Panc1 (cell line): Measurements from ENCODE around the gene CAPSL. TPM values are rescaled to one million over a fixed set of nuclear protein-coding genes. Genes with fewer than 3 reads are reported as not detected.

Source experiments
- ATAC-seq: fragments of 200-7000 bp; cut with Tn5 transposase; 2 replicates; pipeline ENCODE4 v1.9.1; 2020; ENCODE audit warnings: mild to moderate bottlenecking, moderate library complexity
- BruUV-seq: library from RNA; stranded (reverse); fragments of 400-500 nt; replicated peaks from 2 replicates; lab custom pipeline; 2021; lab: Mats Ljungman, UMichigan
- CTCF ChIA-PET: fragments of 300-600 bp; sonication (Branson Sonifier 250); formaldehyde crosslinking; loops from one replicate; lab custom pipeline; 2022; ENCODE audit warnings: antibody characterized with exemption; lab: Charles Lee
- POLR2A ChIA-PET: fragments of 300-600 bp; sonication (Branson Sonifier 250); formaldehyde crosslinking; loops from one replicate; lab custom pipeline; 2022; ENCODE audit warnings: antibody characterized with exemption; lab: Charles Lee
- DNase-seq: peaks from one replicate; pipeline ENCODE4 v3.0.0-alpha.2; 2010; ENCODE audit warnings: low read depth, low spot score
- H3K27ac ChIP-seq: 2 replicates; pipeline ENCODE4 v1.5.1; 2011; ENCODE audit warnings: mild to moderate bottlenecking, low read length, inconsistent platforms
- H3K27me3 ChIP-seq: fragments of 200-500 bp; sonication (Bioruptor generic); 2 replicates; pipeline ENCODE4 v1.6.0; 2014; ENCODE audit warnings: low read length, inconsistent platforms; ENCODE audit not compliant: control insufficient read depth, insufficient read depth
- H3K36me3 ChIP-seq: fragments of 200-500 bp; sonication (Bioruptor generic); 2 replicates; pipeline ENCODE4 v1.5.1; 2014; ENCODE audit warnings: inconsistent platforms, mild to moderate bottlenecking, low read length, moderate library complexity; ENCODE audit not compliant: control insufficient read depth, insufficient read depth
- H3K4me1 ChIP-seq: 2 replicates; pipeline ENCODE4 v1.5.1; 2011; ENCODE audit warnings: inconsistent platforms, mild to moderate bottlenecking, low read length, moderate library complexity; ENCODE audit not compliant: control insufficient read depth, insufficient read depth
- H3K4me3 ChIP-seq, 2 experiments: 2 replicates each; pipeline ENCODE4 v1.5.1; 2011 to 2012; ENCODE audit warnings: low read depth in 2 of 2, low read length in 2 of 2, mild to moderate bottlenecking in 2 of 2, inconsistent platforms in 1 of 2, moderate library complexity in 1 of 2
- H3K9me3 ChIP-seq: fragments of 200-500 bp; sonication (Bioruptor generic); 2 replicates; pipeline ENCODE4 v1.5.1; 2014; ENCODE audit warnings: low read depth, mild to moderate bottlenecking, inconsistent platforms, low read length, moderate library complexity; ENCODE audit not compliant: control insufficient read depth, insufficient read depth
- CTCF ChIP-seq: fragments of 450-650 bp; IDR thresholded peaks from 2 replicates; pipeline ENCODE4 v1.5.1; 2017; ENCODE audit warnings: mild to moderate bottlenecking
- POLR2AphosphoS5 ChIP-seq: IDR thresholded peaks from 2 replicates; pipeline ENCODE4 v1.6.1; 2012; ENCODE audit warnings: mild to moderate bottlenecking, low read depth, low read length, moderate library complexity
- REST ChIP-seq, 2 experiments: IDR thresholded peaks; 2 replicates each; pipeline ENCODE4 v1.6.1; 2011 to 2012; ENCODE audit warnings: low read depth in 2 of 2, control low read depth in 1 of 2, low read length in 1 of 2, mild to moderate bottlenecking in 1 of 2, moderate library complexity in 1 of 2; ENCODE audit not compliant: insufficient read depth in 1 of 2
- SIN3A ChIP-seq: IDR thresholded peaks from 2 replicates; pipeline ENCODE4 v1.6.1; 2012; ENCODE audit warnings: low read depth, mild to moderate bottlenecking, low read length, moderate library complexity, borderline replicate concordance; ENCODE audit not compliant: insufficient read depth
- TCF7L2 ChIP-seq: IDR thresholded peaks from 2 replicates; pipeline ENCODE4 v1.6.1; 2011; ENCODE audit warnings: mild to moderate bottlenecking, low read depth, low read length, inconsistent platforms
- in situ Hi-C: cut with HindIII; loops from 2 replicates; pipeline ENCODE4 v1.10.0; 2016; ENCODE audit warnings: low sequenced_read_pairs, low pct_unique_long_range_greater_than_20kb
- intact Hi-C: fragments of 100-400 bp; cut with micrococcal nuclease; formaldehyde crosslinking; loops from one replicate; pipeline ENCODE4 v1.10.0; 2022; ENCODE audit not compliant: unreplicated experiment
- total RNA-seq: library from RNA; stranded (reverse); gene quantifications from one replicate; pipeline ENCODE4 v1.2.1, GENCODE V29; 2021; ENCODE audit not compliant: unreplicated experiment

CAPSL gene
- total RNA-seq, 1 experiment from 2014 or later, result not detected

GRCh38 chr5:35878079-35878478 is 60.3 kb downstream of the CAPSL start:
- Histone ChIP-seq H3K4me1 (no peaks in the 10 kb centered on the region), H3K27ac (no peak overlapping the region), H3K4me3 (no peak overlapping the region), H3K9me3 (no peaks in the 10 kb centered on the region), H3K27me3 (no peaks in the 10 kb centered on the region), H3K36me3 (no peaks in the 10 kb centered on the region)
- POLR2A ChIA-PET, result no interaction called here
- no peak for ATAC-seq
- intact Hi-C loops, result no loop called here
- in situ Hi-C loops, result no loop called here
- CTCF ChIA-PET, result no interaction called here
- TF ChIP-seq CTCF (no peak), REST (IDR thresholded peaks at IDR 0.05; ENCODE audit: insufficient read depth in 1 of 2, low read depth in 2 of 2, low read length in 1 of 2) (no peak), TCF7L2 (no peak), SIN3A (no peak), POLR2AphosphoS5 (no peak)
- no TSS peak for BruUV-seq
- DNase-seq, result no peak

GRCh38 chr5:35877655-35878054 is 60.8 kb downstream of the CAPSL start:
- Histone ChIP-seq H3K4me3 (no peak overlapping the region), H3K27ac (no peak overlapping the region), H3K4me1 (no peaks in the 10 kb centered on the region), H3K36me3 (no peaks in the 10 kb centered on the region), H3K27me3 (no peaks in the 10 kb centered on the region), H3K9me3 (no peaks in the 10 kb centered on the region)
- ATAC-seq, result no peak
- ChIA-PET POLR2A (no interaction called here), CTCF (no interaction called here)
- no peak for TF ChIP-seq POLR2AphosphoS5
- TF ChIP-seq TCF7L2, result no peak
- no peak for TF ChIP-seq SIN3A
- no peak for TF ChIP-seq CTCF
- TF ChIP-seq REST (IDR thresholded peaks at IDR 0.05; ENCODE audit: insufficient read depth in 1 of 2, low read depth in 2 of 2, low read length in 1 of 2), result no peak
- DNase-seq, result no peak
- BruUV-seq, result no TSS peak
- intact Hi-C loops (no loop called here), in situ Hi-C loops (no loop called here)
